Cardiac muscle cell (in vitro differentiated cells and primary cell): ENCODE measurements around the gene RNFT2. TPM values are rescaled to one million over a fixed set of nuclear protein-coding genes. Genes with fewer than 3 reads are reported as not detected.
"Not testable (repeated sequence)": the region's sequence is repeated elsewhere in the genome, so short reads cannot be mapped to it uniquely, and the experiment has no call there.

ENCODE experiments used
- DNase-seq, 2 donors: peaks; one replicate each; pipeline versions ENCODE4 v3.0.0 to v3.0.0-alpha.2; 2010 to 2017; ENCODE audit warnings: low read depth in 1 of 2, low spot score in 1 of 2
- H3K27ac ChIP-seq: fragments of 200-600 bp; sonication (generic); 2 replicates; pipeline ENCODE4 v1.5.1; 2016
- H3K27me3 ChIP-seq: fragments of 200-600 bp; sonication (generic); 2 replicates; pipeline ENCODE4 v1.6.0; 2016; ENCODE audit warnings: control low read depth
- H3K36me3 ChIP-seq: fragments of 200-600 bp; sonication (generic); 2 replicates; pipeline ENCODE4 v1.5.1; 2016; ENCODE audit warnings: control low read depth
- H3K4me1 ChIP-seq: fragments of 200-600 bp; sonication (generic); 2 replicates; pipeline ENCODE4 v1.8.1; 2017; ENCODE audit warnings: low read depth, mild to moderate bottlenecking, mixed run types
- H3K4me3 ChIP-seq: fragments of 200-600 bp; sonication (generic); 2 replicates; pipeline ENCODE4 v1.5.1; 2016; ENCODE audit warnings: mild to moderate bottlenecking
- H3K9me3 ChIP-seq: fragments of 200-600 bp; sonication (generic); 2 replicates; pipeline ENCODE4 v1.5.1; 2017; ENCODE audit warnings: low read depth, mild to moderate bottlenecking, control low read depth
- polyA plus RNA-seq: library from polyadenylated mRNA; unstranded; fragments of >200 nt; fragmentation: Nextera tagmentation; extraction: Ambion mirVana; gene quantifications from 2 replicates; pipeline ENCODE4 v1.2.1, GENCODE V29; 2016
- total RNA-seq: library from RNA; depleted of rRNA; stranded (reverse); fragments of >200 nt; gene quantifications from 2 replicates; pipeline ENCODE4 v1.2.3, GENCODE V29; 2016
- TF ChIP-seq, protein P1 (sequence below): IDR thresholded peaks from 2 replicates; pipeline ENCODE4 v1.5.1; 2012; ENCODE audit warnings: low read depth, mild to moderate bottlenecking, low read length

The RNFT2 gene
- total and polyA plus RNA-seq, 2 experiments from 2014 or later, result 11.0 to 19.1 TPM

- no peak overlapping the region for H3K27ac ChIP-seq
- no peaks in the 10 kb centered on the region for H3K4me1 ChIP-seq
- H3K27me3 ChIP-seq, result no peaks in the 10 kb centered on the region
- TF ChIP-seq, protein P1, sequence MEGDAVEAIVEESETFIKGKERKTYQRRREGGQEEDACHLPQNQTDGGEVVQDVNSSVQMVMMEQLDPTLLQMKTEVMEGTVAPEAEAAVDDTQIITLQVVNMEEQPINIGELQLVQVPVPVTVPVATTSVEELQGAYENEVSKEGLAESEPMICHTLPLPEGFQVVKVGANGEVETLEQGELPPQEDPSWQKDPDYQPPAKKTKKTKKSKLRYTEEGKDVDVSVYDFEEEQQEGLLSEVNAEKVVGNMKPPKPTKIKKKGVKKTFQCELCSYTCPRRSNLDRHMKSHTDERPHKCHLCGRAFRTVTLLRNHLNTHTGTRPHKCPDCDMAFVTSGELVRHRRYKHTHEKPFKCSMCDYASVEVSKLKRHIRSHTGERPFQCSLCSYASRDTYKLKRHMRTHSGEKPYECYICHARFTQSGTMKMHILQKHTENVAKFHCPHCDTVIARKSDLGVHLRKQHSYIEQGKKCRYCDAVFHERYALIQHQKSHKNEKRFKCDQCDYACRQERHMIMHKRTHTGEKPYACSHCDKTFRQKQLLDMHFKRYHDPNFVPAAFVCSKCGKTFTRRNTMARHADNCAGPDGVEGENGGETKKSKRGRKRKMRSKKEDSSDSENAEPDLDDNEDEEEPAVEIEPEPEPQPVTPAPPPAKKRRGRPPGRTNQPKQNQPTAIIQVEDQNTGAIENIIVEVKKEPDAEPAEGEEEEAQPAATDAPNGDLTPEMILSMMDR, result no peak
- no peak overlapping the region for H3K4me3 ChIP-seq
- no peak for DNase-seq
- no peaks in the 10 kb centered on the region for H3K36me3 ChIP-seq
- no peaks in the 10 kb centered on the region for H3K9me3 ChIP-seq
These were observed 42.8 kb downstream of the RNFT2 start for GRCh38 chr12:116780942-116781341.

GRCh38 chr12:116783525-116784237, 45.6 kb downstream of the RNFT2 start:
- DNase-seq, result no peak
- H3K4me3 ChIP-seq, result no peak overlapping the region
- no peaks in the 10 kb centered on the region for H3K27me3 ChIP-seq
- no peak overlapping the region for H3K27ac ChIP-seq
- TF ChIP-seq, protein P1, result no peak
- H3K36me3 ChIP-seq, result no peaks in the 10 kb centered on the region
- H3K4me1 ChIP-seq, result no peaks in the 10 kb centered on the region
- H3K9me3 ChIP-seq, result no peaks in the 10 kb centered on the region

GRCh38 chr12:116784238-116784612, 46.1 kb downstream of the RNFT2 start:
- Histone ChIP-seq H3K4me3 (no peak overlapping the region), H3K4me1 (no peaks in the 10 kb centered on the region), H3K27me3 (no peaks in the 10 kb centered on the region), H3K27ac (no peak overlapping the region), H3K9me3 (no peaks in the 10 kb centered on the region), H3K36me3 (no peaks in the 10 kb centered on the region)
- no peak for DNase-seq
- TF ChIP-seq, protein P1, result no peak

GRCh38 chr12:116789562-116789961, 51.4 kb downstream of the RNFT2 start:
- not testable (repeated sequence) for H3K4me1 ChIP-seq, H3K27me3 ChIP-seq, H3K27ac ChIP-seq, H3K36me3 ChIP-seq, H3K4me3 ChIP-seq, H3K9me3 ChIP-seq, DNase-seq

DNA sequence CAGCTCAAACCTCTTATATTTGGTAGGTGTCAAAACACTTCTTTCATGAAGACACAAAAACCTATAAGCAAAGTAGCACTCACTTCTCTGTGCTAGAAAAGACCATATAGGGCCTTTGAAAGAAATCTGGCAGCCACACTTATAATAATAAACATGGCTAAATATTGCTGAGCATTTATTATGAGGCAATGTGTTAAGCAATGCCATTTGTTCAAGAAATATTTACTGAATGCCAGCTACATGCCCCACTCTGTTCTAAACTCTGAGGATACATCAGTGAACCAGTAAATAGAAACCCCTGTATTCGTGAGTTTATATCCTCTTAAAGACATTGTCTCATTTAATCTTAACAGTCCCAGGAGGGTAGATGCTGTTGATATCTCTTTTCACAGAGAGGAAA, 52.0 kb downstream of the RNFT2 start:
- Histone ChIP-seq H3K27me3 (no peaks in the 10 kb centered on the region), H3K4me1 (no peaks in the 10 kb centered on the region), H3K4me3 (no peak overlapping the region), H3K27ac (no peak overlapping the region), H3K36me3 (no peaks in the 10 kb centered on the region), H3K9me3 (no peaks in the 10 kb centered on the region)
- TF ChIP-seq, protein P1, result no peak
- no peak for DNase-seq

DNA sequence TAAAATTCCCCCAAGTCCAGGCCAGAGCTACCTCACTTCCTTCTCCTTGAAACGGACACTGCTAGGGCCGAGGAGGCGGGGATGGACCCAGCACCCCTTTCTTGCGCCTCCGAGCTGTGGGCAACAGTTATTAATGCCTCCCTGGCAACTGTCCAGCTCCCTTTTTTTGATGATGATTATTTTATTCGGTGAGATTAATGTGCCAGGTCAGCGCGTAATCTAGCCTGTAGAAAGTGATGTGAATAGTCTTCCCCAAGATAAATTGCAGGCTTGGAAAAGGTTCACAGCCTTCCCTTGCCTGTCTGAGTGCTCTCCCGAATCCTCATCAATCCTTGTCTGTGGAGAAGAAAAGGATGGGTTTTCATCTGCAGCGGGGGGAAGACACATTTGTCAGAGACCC, 54.3 kb downstream of the RNFT2 start:
- H3K4me3 ChIP-seq, result no peak overlapping the region
- DNase-seq, result no peak
- H3K4me1 ChIP-seq, result no peaks in the 10 kb centered on the region
- TF ChIP-seq, protein P1, result no peak
- H3K27ac ChIP-seq, result no peak overlapping the region
- H3K27me3 ChIP-seq, result no peaks in the 10 kb centered on the region
- no peaks in the 10 kb centered on the region for H3K36me3 ChIP-seq
- H3K9me3 ChIP-seq, result no peaks in the 10 kb centered on the region
